Lower leg skin (tissue), 3 donors: ENCODE results near the gene APMAP.

ENCODE experiments used
- POLR2A ChIP-seq, 2 donors: fragments of 450-650 bp; IDR thresholded peaks; one replicate each; pipeline ENCODE4 v1.6.1; 2016 to 2017; ENCODE audit warnings: antibody characterized with exemption in 2 of 2, mild to moderate bottlenecking in 1 of 2, moderate library complexity in 1 of 2
- TF ChIP-seq, protein P1 (sequence below), 3 donors: fragments of 450-650 bp; IDR thresholded peaks; one replicate each; pipeline ENCODE4 v1.5.1; 2016; ENCODE audit warnings: antibody characterized with exemption in 3 of 3, mild to moderate bottlenecking in 3 of 3, moderate library complexity in 2 of 3

DNA sequence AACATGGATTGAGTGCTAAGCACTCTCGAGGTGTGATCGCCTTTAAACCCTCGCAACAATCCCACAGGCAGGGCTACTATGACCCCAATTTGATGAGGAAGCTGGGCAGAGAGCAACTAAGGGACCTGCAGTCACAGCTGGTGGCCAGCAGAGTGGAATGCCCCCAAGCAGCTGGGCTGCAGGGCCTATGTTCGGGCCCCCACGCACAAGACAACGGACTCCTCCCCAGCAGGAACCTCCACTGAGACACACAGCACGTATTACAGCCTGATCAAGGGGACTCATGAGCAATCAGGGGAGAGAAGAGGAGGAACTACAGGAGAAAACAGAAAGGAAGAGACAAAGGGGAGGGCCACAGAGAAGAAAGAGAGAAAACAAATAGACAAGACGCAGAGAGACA, 21.8 kb downstream of the APMAP start:
- TF ChIP-seq, protein P1, sequence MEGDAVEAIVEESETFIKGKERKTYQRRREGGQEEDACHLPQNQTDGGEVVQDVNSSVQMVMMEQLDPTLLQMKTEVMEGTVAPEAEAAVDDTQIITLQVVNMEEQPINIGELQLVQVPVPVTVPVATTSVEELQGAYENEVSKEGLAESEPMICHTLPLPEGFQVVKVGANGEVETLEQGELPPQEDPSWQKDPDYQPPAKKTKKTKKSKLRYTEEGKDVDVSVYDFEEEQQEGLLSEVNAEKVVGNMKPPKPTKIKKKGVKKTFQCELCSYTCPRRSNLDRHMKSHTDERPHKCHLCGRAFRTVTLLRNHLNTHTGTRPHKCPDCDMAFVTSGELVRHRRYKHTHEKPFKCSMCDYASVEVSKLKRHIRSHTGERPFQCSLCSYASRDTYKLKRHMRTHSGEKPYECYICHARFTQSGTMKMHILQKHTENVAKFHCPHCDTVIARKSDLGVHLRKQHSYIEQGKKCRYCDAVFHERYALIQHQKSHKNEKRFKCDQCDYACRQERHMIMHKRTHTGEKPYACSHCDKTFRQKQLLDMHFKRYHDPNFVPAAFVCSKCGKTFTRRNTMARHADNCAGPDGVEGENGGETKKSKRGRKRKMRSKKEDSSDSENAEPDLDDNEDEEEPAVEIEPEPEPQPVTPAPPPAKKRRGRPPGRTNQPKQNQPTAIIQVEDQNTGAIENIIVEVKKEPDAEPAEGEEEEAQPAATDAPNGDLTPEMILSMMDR (IDR thresholded peaks at IDR 0.05): no peak
- no peak for TF ChIP-seq POLR2A (IDR thresholded peaks at IDR 0.05)
